Subcutaneous preadipocyte (primary cell): Measurements from ENCODE around the gene NGRN. TPM values are rescaled to one million over a fixed set of nuclear protein-coding genes. Genes with fewer than 3 reads are reported as not detected.

Experiments
- small RNA-seq: library from RNA; depleted of rRNA; stranded (forward); fragments of <200 nt; gene quantifications from one replicate; pipeline ENCODE3, GENCODE V24; 2012
- total RNA-seq: library from RNA; depleted of rRNA; stranded (reverse); fragments of >200 nt; gene quantifications from 2 replicates; pipeline ENCODE4 v1.2.3, GENCODE V29; 2012

NGRN gene, protein sequence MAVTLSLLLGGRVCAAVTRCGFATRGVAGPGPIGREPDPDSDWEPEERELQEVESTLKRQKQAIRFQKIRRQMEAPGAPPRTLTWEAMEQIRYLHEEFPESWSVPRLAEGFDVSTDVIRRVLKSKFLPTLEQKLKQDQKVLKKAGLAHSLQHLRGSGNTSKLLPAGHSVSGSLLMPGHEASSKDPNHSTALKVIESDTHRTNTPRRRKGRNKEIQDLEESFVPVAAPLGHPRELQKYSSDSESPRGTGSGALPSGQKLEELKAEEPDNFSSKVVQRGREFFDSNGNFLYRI
- 26.8 and 29.5 TPM in 2 replicates for total RNA-seq

DNA sequence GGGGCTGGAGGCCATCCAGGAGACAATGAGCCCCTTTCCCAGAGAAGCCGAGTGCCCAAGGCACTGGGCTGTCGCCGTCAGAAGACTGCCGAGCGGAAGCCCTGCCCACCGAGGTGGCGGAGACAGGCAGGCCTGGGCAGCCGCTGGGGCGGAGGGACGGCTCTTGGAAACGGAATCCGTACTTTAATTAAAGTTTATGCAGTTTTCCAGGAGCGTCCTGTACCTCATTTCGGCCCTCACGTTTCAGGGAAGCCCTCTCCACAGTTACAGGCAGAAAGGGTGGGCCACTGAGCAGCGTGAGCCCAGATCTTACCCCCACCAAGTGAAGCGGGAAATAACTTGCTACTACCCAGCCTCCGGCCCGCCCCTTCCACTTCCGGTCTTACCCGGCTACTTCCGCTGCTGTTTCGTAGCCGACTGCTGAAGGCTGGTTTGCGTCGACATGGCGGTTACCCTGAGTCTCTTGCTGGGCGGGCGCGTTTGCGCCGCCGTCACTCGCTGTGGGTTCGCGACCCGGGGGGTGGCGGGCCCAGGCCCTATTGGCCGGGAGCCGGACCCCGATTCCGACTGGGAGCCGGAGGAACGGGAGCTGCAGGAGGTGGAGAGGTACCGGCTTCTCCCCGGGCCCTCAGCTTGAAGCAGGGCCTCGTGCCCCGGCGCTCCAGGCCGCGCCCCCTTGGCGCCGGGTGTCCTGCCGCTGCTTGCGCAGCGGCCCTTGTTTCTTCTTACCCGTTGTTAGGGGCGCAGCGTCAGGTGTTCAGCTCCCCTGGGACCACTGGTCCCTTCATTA lies at the start of gene NGRN:
Gene NGRN, plus strand, starts transcription at position 402 of the 790 bp plus-strand sequence. Its CDS starts 41 bp downstream, at position 443.

DNA sequence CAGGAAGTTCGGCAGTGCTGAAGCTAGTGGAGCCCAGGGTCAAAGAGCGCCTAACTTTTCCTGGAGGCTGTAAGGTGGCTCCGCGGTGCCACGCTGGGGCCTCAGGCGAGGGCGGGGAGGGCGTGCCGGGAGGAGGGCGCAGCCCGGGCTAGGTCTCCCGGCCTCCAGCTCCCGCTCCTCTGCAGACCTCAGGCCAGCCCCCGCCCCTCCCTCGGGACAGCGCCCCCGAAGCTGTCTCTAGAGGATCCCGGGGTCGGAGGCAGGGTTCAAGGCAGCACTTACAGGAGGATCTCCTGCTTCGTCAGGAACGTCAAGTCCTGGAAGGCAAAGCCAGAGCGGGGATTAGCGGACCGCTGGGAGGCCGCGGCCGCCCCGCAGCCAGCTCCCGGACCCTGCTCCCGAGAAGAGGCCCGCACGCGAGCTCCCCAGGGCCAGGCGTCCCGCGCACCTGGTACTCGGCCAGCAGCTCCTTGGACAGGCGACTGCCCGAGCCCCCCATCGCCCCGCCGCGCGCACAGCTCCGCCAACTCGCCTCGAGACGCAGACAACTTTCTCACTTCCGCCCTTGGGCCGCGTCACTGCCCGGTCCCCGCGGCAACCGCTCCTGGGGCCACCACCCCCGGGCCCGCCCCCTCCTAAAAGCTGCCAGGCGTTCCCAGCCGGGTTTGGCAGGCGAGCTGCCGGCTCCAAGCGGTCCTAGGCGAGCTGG lies 31.9 kb upstream of the NGRN start, which contains the start of gene CIB1:
Gene CIB1, minus strand, starts transcription at position 555 of the 709 bp plus-strand sequence. Its CDS starts 56 bp downstream, at position 499.

DNA sequence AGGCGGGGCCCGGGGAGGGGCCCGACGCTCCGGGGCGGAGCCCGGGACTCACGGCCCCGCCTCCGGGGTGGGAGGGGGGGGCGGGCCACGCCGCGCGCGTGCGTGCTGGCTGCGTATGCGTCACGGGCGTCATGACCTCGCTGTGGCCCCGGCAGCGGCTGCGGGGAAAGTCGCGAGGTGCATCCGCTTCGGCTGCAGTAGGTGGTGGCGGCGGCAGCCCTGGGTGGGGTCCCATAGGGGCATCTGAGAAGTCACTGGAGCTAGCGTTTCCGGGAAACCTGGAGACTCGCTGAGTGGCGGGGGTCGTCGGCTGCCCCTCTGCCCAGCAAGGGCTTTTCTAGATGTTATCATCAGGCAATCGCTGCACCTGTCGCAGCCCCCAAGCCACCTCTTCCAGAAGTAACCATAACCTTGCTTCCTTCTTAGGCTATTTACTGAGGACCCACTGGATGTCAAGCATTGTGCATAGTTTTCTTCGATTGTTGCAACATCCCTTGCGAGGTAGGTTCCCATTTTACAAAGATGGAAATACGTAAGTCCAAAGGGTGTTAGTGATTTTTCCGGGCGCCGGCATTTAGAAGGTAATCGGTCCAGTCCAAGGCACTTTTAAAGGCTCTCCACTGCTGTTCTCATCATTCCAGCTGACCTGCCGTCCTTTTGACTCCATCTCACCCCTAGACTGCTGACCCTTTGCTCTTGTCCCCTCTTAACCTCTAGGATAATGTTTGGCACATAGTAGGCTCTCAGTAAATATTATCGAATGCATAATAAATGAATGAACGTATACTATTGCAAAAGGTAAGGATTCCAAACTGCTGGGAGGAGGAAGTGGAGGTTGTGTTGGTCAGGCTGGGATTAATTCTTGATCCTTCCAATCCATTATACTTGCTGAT lies 31.1 kb upstream of the NGRN start, which contains the start of gene GDPGP1:
Gene GDPGP1, plus strand, starts transcription at position 114 of the 893 bp plus-strand sequence. CDS start 6,700 bp downstream, outside the sequence.

DNA sequence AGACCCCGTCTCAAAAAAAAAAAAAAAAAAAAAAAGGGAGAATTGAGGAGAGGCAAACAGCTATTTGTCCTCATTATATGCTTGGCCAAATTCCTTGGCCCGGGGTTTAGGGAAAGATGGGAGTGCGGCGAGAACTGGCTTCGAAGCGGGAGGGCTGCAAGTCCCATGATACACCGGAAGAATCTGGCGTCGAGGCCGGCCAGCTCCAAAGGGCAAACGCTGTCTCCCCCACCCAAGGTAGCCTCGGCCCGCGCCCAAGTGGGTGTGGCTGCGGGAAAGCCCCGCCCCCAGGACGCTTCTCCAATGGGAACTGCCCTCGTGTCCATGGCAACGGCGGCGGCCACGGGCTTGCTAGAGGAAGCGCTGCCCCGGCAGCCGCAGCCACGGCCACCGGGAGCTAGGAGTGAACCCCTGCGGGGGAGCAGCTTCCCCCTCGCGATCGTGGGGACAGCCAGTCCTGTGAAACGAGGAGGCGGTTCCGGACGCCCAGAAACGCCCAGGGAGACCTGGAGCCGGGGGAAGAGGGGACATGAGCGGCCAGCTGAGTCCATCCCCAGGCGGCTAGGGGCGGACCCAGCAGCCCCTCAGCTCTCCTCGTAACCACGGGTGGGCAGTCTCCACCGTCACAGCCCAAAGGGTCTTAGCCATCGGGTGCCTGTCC lies 16.1 kb upstream of the NGRN start, which contains the start of gene TTLL13:
Gene TTLL13, plus strand, starts transcription at position 354 of the 661 bp plus-strand sequence. CDS start 1,075 bp downstream, outside the sequence.

Small RNAs within 50 kb of the gene (small RNA-seq; reads per million reads assigned to genes)
- gene AC091167.3, result not detected
- gene RN7SL736P, result not detected

Other genes starting within 250 kb of the NGRN start
- gene IDH2, start 163.2 kb upstream of the NGRN start, total RNA-seq, result 29.4 and 37.7 TPM in 2 replicates
- 11.0 and 16.4 TPM in 2 replicates for gene SEMA4B, start 64.3 kb upstream of the NGRN start, total RNA-seq
- 24.6 and 29.4 TPM in 2 replicates for gene CIB1, start 31.7 kb upstream of the NGRN start, total RNA-seq
- gene GDPGP1, start 31.5 kb upstream of the NGRN start, total RNA-seq, result 5.5 and 7.0 TPM in 2 replicates
- under 0.01 TPM in 1 of 2 replicates, not detected in the other for gene TTLL13, start 16.1 kb upstream of the NGRN start, total RNA-seq
- 0.73 and 0.98 TPM in 2 replicates for gene ZNF774, start 86.6 kb downstream of the NGRN start, total RNA-seq
- gene IQGAP1, start 122.6 kb downstream of the NGRN start, total RNA-seq, result 226 and 287 TPM in 2 replicates